Muscle layer of duodenum (tissue), 2 donors: ENCODE measurements around the gene ZNF614.
A peak's percentile ranks its signal among the peaks of the same experiment; 100 is the strongest.
"Not testable (repeated sequence)": the region's sequence is repeated elsewhere in the genome, so short reads cannot be mapped to it uniquely, and the experiment has no call there.

Source experiments
- H3K27ac ChIP-seq: one replicate; pipeline ENCODE4 v1.7.0; 2013; ENCODE audit warnings: mild to moderate bottlenecking, low read length
- H3K27me3 ChIP-seq: one replicate; pipeline ENCODE4 v1.7.0; 2013; ENCODE audit warnings: low read depth, mild to moderate bottlenecking, control low read depth, low read length
- H3K36me3 ChIP-seq, 2 donors: one replicate each; pipeline ENCODE4 v1.7.0; 2013; ENCODE audit warnings: low read length in 2 of 2, control low read depth in 1 of 2, mild to moderate bottlenecking in 1 of 2; ENCODE audit not compliant: insufficient read depth in 2 of 2, control insufficient read depth in 1 of 2
- H3K4me1 ChIP-seq, 2 donors: one replicate each; pipeline ENCODE4 v1.7.0; 2013; ENCODE audit warnings: low read length in 2 of 2, mild to moderate bottlenecking in 2 of 2, control low read depth in 1 of 2, moderate library complexity in 1 of 2; ENCODE audit not compliant: insufficient read depth in 2 of 2, control insufficient read depth in 1 of 2
- H3K4me3 ChIP-seq, 2 donors: one replicate each; pipeline ENCODE4 v1.7.0; 2013; ENCODE audit warnings: low read length in 2 of 2, low read depth in 1 of 2, mild to moderate bottlenecking in 1 of 2
- H3K9me3 ChIP-seq, 2 donors: one replicate each; pipeline ENCODE4 v1.7.0; 2013; ENCODE audit warnings: low read length in 2 of 2, control low read depth in 1 of 2, mild to moderate bottlenecking in 1 of 2; ENCODE audit not compliant: control insufficient read depth in 1 of 2
- donor health status: healthy.

The ZNF614 gene

DNA sequence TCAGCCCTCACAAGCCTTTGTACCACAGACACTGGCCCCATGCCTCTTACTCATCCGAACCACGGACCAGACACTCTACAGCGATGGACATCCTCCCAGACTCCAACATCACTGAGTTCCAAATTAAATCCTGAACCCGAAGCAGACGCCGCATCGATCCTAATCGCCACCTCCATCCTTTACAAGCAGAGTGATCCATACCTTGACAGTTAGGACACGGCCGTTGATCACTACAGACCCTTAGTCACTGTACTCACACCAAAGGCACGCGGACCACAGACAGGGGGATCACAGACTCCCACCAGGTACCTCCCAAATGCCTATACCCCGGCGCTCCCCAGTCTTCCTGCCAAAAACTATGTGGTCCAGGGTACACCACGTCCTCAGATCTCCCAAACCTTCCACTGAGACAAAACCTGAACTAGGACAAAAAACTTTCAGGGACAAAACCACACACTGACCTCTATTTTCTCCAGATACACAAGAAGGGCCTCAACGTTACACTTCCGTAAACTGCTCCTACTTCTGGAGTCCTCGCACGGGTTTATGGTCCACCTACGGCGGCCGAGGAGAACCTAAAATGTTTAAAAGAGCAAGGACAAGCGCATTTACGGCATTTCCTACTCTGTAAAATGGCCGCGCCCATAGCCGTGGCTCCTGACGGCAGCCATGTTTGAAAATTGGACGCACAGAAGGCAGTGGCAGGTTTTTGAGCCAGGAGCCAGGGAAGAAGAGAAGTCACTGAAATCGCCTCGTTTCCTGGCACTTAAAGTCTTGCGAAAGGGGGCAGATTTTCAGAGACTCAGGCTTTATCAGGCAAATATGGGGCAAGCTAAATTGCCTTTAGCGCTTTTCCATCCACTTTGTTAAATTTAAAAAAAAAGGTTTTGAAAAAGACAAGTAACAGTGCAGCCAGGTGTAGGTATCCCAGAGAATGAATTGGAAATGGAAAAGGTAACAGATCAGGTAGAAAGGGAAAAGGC, 41.6 kb downstream of the ZNF614 start, which contains the start of gene ZNF350:
ZNF350 (minus strand) TSS at position 532 of the 983 bp plus-strand sequence. CDS start 12,480 bp downstream, outside the sequence.
- Histone ChIP-seq H3K27me3 (no peaks in the 10 kb centered on the region), H3K27ac (peak within 1 kb of the TSS; percentile 96), H3K36me3 (peaks cover 3 to 28% of the 10 kb centered on the region in 2 donors), H3K4me3 (peak within 1 kb of the TSS; percentile 100), H3K4me1 (peaks cover 0 to 13% of the 10 kb centered on the region in 2 donors), H3K9me3 (peaks cover 17 to 26% of the 10 kb centered on the region in 2 donors)

DNA sequence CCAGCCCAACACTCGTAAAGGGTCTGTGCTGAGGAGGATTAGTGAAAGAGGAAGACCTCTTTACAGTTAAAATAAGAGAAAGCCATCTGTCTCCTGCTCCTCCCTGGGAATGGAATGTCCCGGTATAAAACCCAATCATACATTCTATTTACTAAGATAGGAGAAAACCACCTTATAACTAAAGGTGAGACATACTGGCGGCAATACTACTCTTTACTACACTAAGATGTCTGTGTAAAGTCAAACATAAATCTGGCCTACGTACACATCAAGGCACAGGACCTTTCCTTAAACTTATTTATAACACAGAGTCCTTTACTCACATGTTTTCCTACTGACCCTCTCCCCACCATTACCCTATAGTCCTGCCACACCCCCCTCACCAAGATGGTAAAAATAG, 44.8 kb downstream of the ZNF614 start:
- Histone ChIP-seq H3K9me3 (peaks cover 26 to 28% of the 10 kb centered on the region in 2 donors), H3K27ac (no peak overlapping the region), H3K36me3 (peaks cover 7 to 47% of the 10 kb centered on the region in 2 donors), H3K4me3 (no peak overlapping the region), H3K4me1 (peaks cover 0 to 13% of the 10 kb centered on the region in 2 donors), H3K27me3 (no peaks in the 10 kb centered on the region)

DNA sequence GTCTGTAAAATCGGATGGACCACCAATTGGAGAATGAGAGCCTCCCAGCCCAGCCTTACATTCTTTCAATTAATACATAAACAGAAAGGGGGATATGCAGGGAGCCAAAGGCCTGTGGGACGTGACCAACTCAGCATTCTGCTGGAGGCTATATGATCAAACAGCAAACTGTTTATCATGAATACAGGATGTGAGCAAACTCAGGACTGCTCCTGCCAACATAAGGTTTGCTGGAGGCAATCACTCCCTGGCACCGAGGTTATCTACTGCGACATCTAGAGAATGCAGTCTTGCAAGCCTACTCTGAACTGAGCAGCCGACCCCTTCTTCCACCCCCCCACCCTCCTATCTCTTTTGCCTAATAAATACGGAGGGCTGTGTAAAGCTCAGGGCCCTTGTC, 47.3 kb downstream of the ZNF614 start:
- not testable (repeated sequence) for H3K4me3 ChIP-seq, H3K27ac ChIP-seq, H3K27me3 ChIP-seq
- H3K36me3 ChIP-seq, result peaks cover 7 to 67% of the 10 kb centered on the region in 2 donors
- peaks cover 29 to 48% of the 10 kb centered on the region in 2 donors for H3K9me3 ChIP-seq
- peaks cover 0 to 13% of the 10 kb centered on the region in 2 donors for H3K4me1 ChIP-seq

- Histone ChIP-seq H3K4me1 (peaks cover 0 to 6% of the 10 kb centered on the region in 2 donors), H3K27ac (no peak overlapping the region), H3K9me3 (peaks cover 29 to 52% of the 10 kb centered on the region in 2 donors)
Measured at GRCh38 chr19:51980116-51980736, 48.0 kb downstream of the ZNF614 start.

GRCh38 chr19:51978882-51979281, 49.3 kb downstream of the ZNF614 start:
- no peaks in the 10 kb centered on the region for H3K4me1 ChIP-seq
- peak overlapping the region in 1 of 2 donors; percentile 49 for H3K4me3 ChIP-seq
- peaks cover 11 to 83% of the 10 kb centered on the region in 2 donors for H3K36me3 ChIP-seq

More at GRCh38 chr19:51980116-51980736, 48.0 kb downstream of the ZNF614 start:
- H3K27me3 ChIP-seq, result no peaks in the 10 kb centered on the region
- H3K36me3 ChIP-seq, result peaks cover 7 to 74% of the 10 kb centered on the region in 2 donors
- peak overlapping the region in 1 of 2 donors; percentile 49 for H3K4me3 ChIP-seq

DNA sequence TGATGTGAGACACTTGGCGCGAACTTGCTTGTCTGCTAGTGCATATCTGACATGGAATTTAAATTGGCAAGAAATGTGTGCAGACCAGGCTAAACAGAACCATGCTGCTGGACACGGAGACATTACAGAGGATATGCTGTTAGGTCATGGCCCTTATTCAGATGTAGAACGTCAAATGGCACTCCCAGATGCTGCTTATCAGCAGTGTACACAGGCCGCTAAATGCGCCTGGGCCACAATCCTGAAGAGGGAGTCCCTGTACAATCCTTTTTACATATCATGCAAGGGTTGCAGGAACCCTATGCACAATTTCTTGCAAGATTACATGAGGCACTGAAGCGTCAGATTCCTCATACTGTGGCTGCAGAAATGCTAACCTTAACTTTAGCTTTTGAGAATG, 50.8 kb downstream of the ZNF614 start:
- peak overlapping the region; percentile 1 to 49 for H3K4me3 ChIP-seq
- peaks cover 15 to 86% of the 10 kb centered on the region in 2 donors for H3K36me3 ChIP-seq
- H3K9me3 ChIP-seq, result peaks cover 44 to 79% of the 10 kb centered on the region in 2 donors
- no peak overlapping the region for H3K27ac ChIP-seq
- H3K27me3 ChIP-seq, result no peaks in the 10 kb centered on the region
- H3K4me1 ChIP-seq, result no peaks in the 10 kb centered on the region

More at GRCh38 chr19:51978882-51979281, 49.3 kb downstream of the ZNF614 start:
- Histone ChIP-seq H3K27me3 (no peaks in the 10 kb centered on the region), H3K9me3 (peaks cover 35 to 65% of the 10 kb centered on the region in 2 donors), H3K27ac (no peak overlapping the region)

- Histone ChIP-seq H3K36me3 (peaks cover 20 to 88% of the 10 kb centered on the region in 2 donors), H3K9me3 (peaks cover 47 to 82% of the 10 kb centered on the region in 2 donors), H3K27ac (no peak overlapping the region), H3K4me3 (peak overlapping the region in 1 of 2 donors; percentile 49), H3K4me1 (no peaks in the 10 kb centered on the region), H3K27me3 (no peaks in the 10 kb centered on the region)
Measured at GRCh38 chr19:51976852-51977251, 51.3 kb downstream of the ZNF614 start.

DNA sequence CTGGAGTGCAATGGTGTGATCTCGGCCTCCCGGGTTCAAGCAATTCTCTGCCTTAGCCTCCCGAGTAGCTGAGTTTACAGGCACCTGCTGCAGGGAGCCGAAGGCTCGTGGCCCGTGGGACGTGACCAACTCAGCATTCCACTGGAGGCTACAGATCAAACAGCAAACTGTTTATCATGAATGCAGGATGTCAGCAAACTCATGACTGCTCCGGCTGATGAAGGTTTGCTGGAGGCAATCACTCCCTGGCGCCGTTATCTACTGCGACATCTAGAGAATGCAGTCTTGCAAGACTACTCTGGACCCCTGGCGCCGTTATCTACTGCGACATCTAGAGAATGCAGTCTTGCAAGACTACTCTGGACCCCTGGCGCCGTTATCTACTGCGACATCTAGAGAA, 52.4 kb downstream of the ZNF614 start:
- H3K36me3 ChIP-seq, result peaks cover 29 to 89% of the 10 kb centered on the region in 2 donors
- not testable (repeated sequence) for H3K27me3 ChIP-seq, H3K4me1 ChIP-seq, H3K27ac ChIP-seq
- peaks cover 57 to 87% of the 10 kb centered on the region in 2 donors for H3K9me3 ChIP-seq
- peak overlapping the region in 1 of 2 donors; percentile 49 for H3K4me3 ChIP-seq

- H3K4me3 ChIP-seq, result peak overlapping the region; percentile 18 to 55
- no peak overlapping the region for H3K27ac ChIP-seq
- H3K27me3 ChIP-seq, result no peaks in the 10 kb centered on the region
- H3K36me3 ChIP-seq, result peaks cover 52 to 97% of the 10 kb centered on the region in 2 donors
- H3K4me1 ChIP-seq, result no peaks in the 10 kb centered on the region
- H3K9me3 ChIP-seq, result peaks cover 53 to 86% of the 10 kb centered on the region in 2 donors
Measured at GRCh38 chr19:51971624-51972023, 56.6 kb downstream of the ZNF614 start.

GRCh38 chr19:51970718-51971117, 57.5 kb downstream of the ZNF614 start:
- Histone ChIP-seq H3K9me3 (peaks cover 57 to 85% of the 10 kb centered on the region in 2 donors), H3K27me3 (no peaks in the 10 kb centered on the region), H3K27ac (no peak overlapping the region), H3K4me3 (peak overlapping the region; percentile 16 to 55), H3K36me3 (peaks cover 60 to 97% of the 10 kb centered on the region in 2 donors), H3K4me1 (no peaks in the 10 kb centered on the region)

GRCh38 chr19:51965583-51965982, 62.6 kb downstream of the ZNF614 start:
- H3K9me3 ChIP-seq, result peaks cover 49 to 91% of the 10 kb centered on the region in 2 donors

More at GRCh38 chr19:51965583-51965982, 62.6 kb downstream of the ZNF614 start:
- H3K4me3 ChIP-seq, result peak overlapping the region; percentile 45 to 53
- no peaks in the 10 kb centered on the region for H3K4me1 ChIP-seq
- peaks cover 47 to 92% of the 10 kb centered on the region in 2 donors for H3K36me3 ChIP-seq
- H3K27me3 ChIP-seq, result no peaks in the 10 kb centered on the region
- no peak overlapping the region for H3K27ac ChIP-seq
